ENCODE results near the gene HSPA12B. TPM values are rescaled to one million over a fixed set of nuclear protein-coding genes. Genes with fewer than 3 reads are reported as not detected.

HSPA12B gene
- polyA plus RNA-seq: 6.3 TPM
- long read RNA-seq, donor 1, partial matches to known transcripts: 0 of 1 reads
- long read RNA-seq, donor 1, other reads (novel, unspliced or antisense): 0 of 1 reads
- long read RNA-seq, donor 2, partial matches to known transcripts: 0 of 4 reads
- long read RNA-seq, donor 2, other reads (novel, unspliced or antisense): 0 of 4 reads
- long read RNA-seq, donor 3, partial matches to known transcripts: 0 of 3 reads
- long read RNA-seq, donor 3, other reads (novel, unspliced or antisense): 0 of 3 reads
- long read RNA-seq, donor 4, partial matches to known transcripts: 0 of 1 reads
- long read RNA-seq, donor 4, other reads (novel, unspliced or antisense): 0 of 1 reads
- long read RNA-seq, donor 5, partial matches to known transcripts: 0 of 5 reads
- long read RNA-seq, donor 5, other reads (novel, unspliced or antisense): 0 of 5 reads
- long read RNA-seq, donor 6, partial matches to known transcripts: 0 of 3 reads
- long read RNA-seq, donor 6, other reads (novel, unspliced or antisense): 0 of 3 reads
- long read RNA-seq, donor 7: 0 reads
- long read RNA-seq, donor 8, partial matches to known transcripts: 0 of 1 reads
- long read RNA-seq, donor 8, other reads (novel, unspliced or antisense): 0 of 1 reads
- long read RNA-seq, donor 9, partial matches to known transcripts: 0 of 3 reads
- long read RNA-seq, donor 9, other reads (novel, unspliced or antisense): 0 of 3 reads
- long read RNA-seq, donor 10: 0 reads
- long read RNA-seq, donor 11, partial matches to known transcripts: 0 of 4 reads
- long read RNA-seq, donor 11, other reads (novel, unspliced or antisense): 0 of 4 reads

- Histone ChIP-seq H3K27ac (ENCODE audit: low read length) (no peak within 1 kb of the TSS), H3K9me3 (ENCODE audit: control insufficient read depth, low read depth, low read length) (no peaks in the 10 kb centered on the region), H3K36me3 (ENCODE audit: control insufficient read depth, insufficient read depth, low read length) (peaks cover 2% of the 10 kb centered on the region), H3K27me3 (ENCODE audit: control insufficient read depth, insufficient read depth, low read length) (peaks cover 34% of the 10 kb centered on the region), H3K4me3 (ENCODE audit: low read length) (peak within 1 kb of the TSS; percentile 38), H3K4me1 (ENCODE audit: control insufficient read depth, insufficient read depth, low read length) (no peaks in the 10 kb centered on the region)
- WGBS (ENCODE audit: insufficient coverage, low lambda C conversion rate): no CpG with 5 or more reads among the region's 67 CpGs
- DNase-seq: no peak
Observed at GRCh38 chr20:3732327-3733118, at the start of gene HSPA12B. HSPA12B (plus strand) TSS chr20:3732685; CDS start chr20:3738675, 5,990 bp downstream.

- WGBS (ENCODE audit: insufficient coverage, low lambda C conversion rate): no CpG with 5 or more reads among the region's 7 CpGs
- H3K9me3 ChIP-seq (ENCODE audit: control insufficient read depth, low read depth, low read length): peaks cover 3% of the 10 kb centered on the region
- no peak overlapping the region for H3K27ac ChIP-seq (ENCODE audit: low read length)
- no peak overlapping the region for H3K4me3 ChIP-seq (ENCODE audit: low read length)
- H3K4me1 ChIP-seq (ENCODE audit: control insufficient read depth, insufficient read depth, low read length): peaks cover 6% of the 10 kb centered on the region
- no peak for DNase-seq
- H3K36me3 ChIP-seq (ENCODE audit: control insufficient read depth, insufficient read depth, low read length): no peaks in the 10 kb centered on the region
- H3K27me3 ChIP-seq (ENCODE audit: control insufficient read depth, insufficient read depth, low read length): peaks cover 46% of the 10 kb centered on the region
Observed at GRCh38 chr20:3685341-3685740, 47.1 kb upstream of the HSPA12B start.

GRCh38 chr20:3686421-3686820, 46.1 kb upstream of the HSPA12B start:
- H3K36me3 ChIP-seq (ENCODE audit: control insufficient read depth, insufficient read depth, low read length): no peaks in the 10 kb centered on the region
- H3K4me1 ChIP-seq (ENCODE audit: control insufficient read depth, insufficient read depth, low read length): peaks cover 6% of the 10 kb centered on the region
- H3K27me3 ChIP-seq (ENCODE audit: control insufficient read depth, insufficient read depth, low read length): peaks cover 35% of the 10 kb centered on the region
- no peak for DNase-seq
- peaks cover 3% of the 10 kb centered on the region for H3K9me3 ChIP-seq (ENCODE audit: control insufficient read depth, low read depth, low read length)
- WGBS (ENCODE audit: insufficient coverage, low lambda C conversion rate): no CpG with 5 or more reads among the region's 7 CpGs
- no peak overlapping the region for H3K4me3 ChIP-seq (ENCODE audit: low read length)
- no peak overlapping the region for H3K27ac ChIP-seq (ENCODE audit: low read length)

- peak; percentile 60 to 70 for DNase-seq
- H3K36me3 ChIP-seq (ENCODE audit: control insufficient read depth, insufficient read depth, low read length): no peaks in the 10 kb centered on the region
- peaks cover 6% of the 10 kb centered on the region for H3K4me1 ChIP-seq (ENCODE audit: control insufficient read depth, insufficient read depth, low read length)
- H3K27ac ChIP-seq (ENCODE audit: low read length): peak overlapping the region; percentile 39
- no peak overlapping the region for H3K4me3 ChIP-seq (ENCODE audit: low read length)
- no peaks in the 10 kb centered on the region for H3K9me3 ChIP-seq (ENCODE audit: control insufficient read depth, low read depth, low read length)
- WGBS (ENCODE audit: insufficient coverage, low lambda C conversion rate): no CpG with 5 or more reads among the region's 9 CpGs
- H3K27me3 ChIP-seq (ENCODE audit: control insufficient read depth, insufficient read depth, low read length): peaks cover 31% of the 10 kb centered on the region
Observed at GRCh38 chr20:3686867-3687321, 45.6 kb upstream of the HSPA12B start.

GRCh38 chr20:3687655-3688054, 44.8 kb upstream of the HSPA12B start:
- Histone ChIP-seq H3K4me1 (ENCODE audit: control insufficient read depth, insufficient read depth, low read length) (peaks cover 6% of the 10 kb centered on the region), H3K36me3 (ENCODE audit: control insufficient read depth, insufficient read depth, low read length) (no peaks in the 10 kb centered on the region), H3K9me3 (ENCODE audit: control insufficient read depth, low read depth, low read length) (no peaks in the 10 kb centered on the region), H3K27me3 (ENCODE audit: control insufficient read depth, insufficient read depth, low read length) (peaks cover 25% of the 10 kb centered on the region), H3K4me3 (ENCODE audit: low read length) (no peak overlapping the region), H3K27ac (ENCODE audit: low read length) (no peak overlapping the region)
- WGBS (ENCODE audit: insufficient coverage, low lambda C conversion rate): no CpG with 5 or more reads among the region's 2 CpGs
- no peak for DNase-seq

- Histone ChIP-seq H3K4me3 (ENCODE audit: low read length) (no peak overlapping the region), H3K4me1 (ENCODE audit: control insufficient read depth, insufficient read depth, low read length) (peaks cover 6% of the 10 kb centered on the region), H3K36me3 (ENCODE audit: control insufficient read depth, insufficient read depth, low read length) (no peaks in the 10 kb centered on the region), H3K27ac (ENCODE audit: low read length) (no peak overlapping the region), H3K27me3 (ENCODE audit: control insufficient read depth, insufficient read depth, low read length) (peaks cover 11% of the 10 kb centered on the region), H3K9me3 (ENCODE audit: control insufficient read depth, low read depth, low read length) (no peaks in the 10 kb centered on the region)
- no peak for DNase-seq
- no CpG with 5 or more reads among the region's 11 CpGs for WGBS (ENCODE audit: insufficient coverage, low lambda C conversion rate)
Observed at GRCh38 chr20:3689978-3690377, 42.5 kb upstream of the HSPA12B start.

GRCh38 chr20:3690413-3690812, 42.1 kb upstream of the HSPA12B start:
- WGBS (ENCODE audit: insufficient coverage, low lambda C conversion rate): no CpG with 5 or more reads among the region's 3 CpGs
- Histone ChIP-seq H3K9me3 (ENCODE audit: control insufficient read depth, low read depth, low read length) (no peaks in the 10 kb centered on the region), H3K36me3 (ENCODE audit: control insufficient read depth, insufficient read depth, low read length) (no peaks in the 10 kb centered on the region), H3K27ac (ENCODE audit: low read length) (no peak overlapping the region), H3K4me3 (ENCODE audit: low read length) (no peak overlapping the region), H3K27me3 (ENCODE audit: control insufficient read depth, insufficient read depth, low read length) (peaks cover 9% of the 10 kb centered on the region), H3K4me1 (ENCODE audit: control insufficient read depth, insufficient read depth, low read length) (peaks cover 6% of the 10 kb centered on the region)
- DNase-seq: no peak

GRCh38 chr20:3691306-3691705, 41.2 kb upstream of the HSPA12B start:
- Histone ChIP-seq H3K4me3 (ENCODE audit: low read length) (no peak overlapping the region), H3K4me1 (ENCODE audit: control insufficient read depth, insufficient read depth, low read length) (peaks cover 6% of the 10 kb centered on the region), H3K36me3 (ENCODE audit: control insufficient read depth, insufficient read depth, low read length) (no peaks in the 10 kb centered on the region), H3K27me3 (ENCODE audit: control insufficient read depth, insufficient read depth, low read length) (peaks cover 7% of the 10 kb centered on the region), H3K9me3 (ENCODE audit: control insufficient read depth, low read depth, low read length) (no peaks in the 10 kb centered on the region), H3K27ac (ENCODE audit: low read length) (no peak overlapping the region)
- no peak for DNase-seq
- no CpG with 5 or more reads among the region's 16 CpGs for WGBS (ENCODE audit: insufficient coverage, low lambda C conversion rate)

GRCh38 chr20:3691897-3692296, 40.6 kb upstream of the HSPA12B start:
- no peak overlapping the region for H3K27ac ChIP-seq (ENCODE audit: low read length)
- no peak for DNase-seq
- no CpG with 5 or more reads among the region's 9 CpGs for whole genome bisulfite sequencing (ENCODE audit: insufficient coverage, low lambda C conversion rate)

More at GRCh38 chr20:3691897-3692296, 40.6 kb upstream of the HSPA12B start:
- H3K4me3 ChIP-seq (ENCODE audit: low read length): no peak overlapping the region
- H3K36me3 ChIP-seq (ENCODE audit: control insufficient read depth, insufficient read depth, low read length): no peaks in the 10 kb centered on the region
- H3K27me3 ChIP-seq (ENCODE audit: control insufficient read depth, insufficient read depth, low read length): peaks cover 2% of the 10 kb centered on the region
- no peaks in the 10 kb centered on the region for H3K9me3 ChIP-seq (ENCODE audit: control insufficient read depth, low read depth, low read length)
- H3K4me1 ChIP-seq (ENCODE audit: control insufficient read depth, insufficient read depth, low read length): peaks cover 6% of the 10 kb centered on the region
